Right hindlimb (tissue), 1 donor: Measurements from ENCODE around the gene FIZ1.
"Not testable (repeated sequence)": the region's sequence is repeated elsewhere in the genome, so short reads cannot be mapped to it uniquely, and the experiment has no call there.

Experiments
- DNase-seq: peaks from one replicate; pipeline ENCODE4 v3.0.0-alpha.2; 2018

Gene FIZ1

GRCh38 chr19:55592391-55593090, 6.8 kb downstream of the FIZ1 start:
- no peak for DNase-seq

GRCh38 chr19:55591555-55591954, 7.8 kb downstream of the FIZ1 start:
- peak; percentile 8 for DNase-seq

GRCh38 chr19:55590617-55591016, 8.7 kb downstream of the FIZ1 start:
- peak; percentile 20 for DNase-seq

- DNase-seq, result peak; percentile 9
These were observed 9.2 kb downstream of the FIZ1 start for GRCh38 chr19:55590109-55590508.

- no peak for DNase-seq
These were observed 10.6 kb downstream of the FIZ1 start for GRCh38 chr19:55588738-55589137.

- peak; percentile 95 for DNase-seq
These were observed 12.2 kb downstream of the FIZ1 start for GRCh38 chr19:55586976-55587668.

- peak; percentile 94 for DNase-seq
These were observed 13.5 kb downstream of the FIZ1 start for GRCh38 chr19:55585658-55586339.

GRCh38 chr19:55584871-55585270, 14.4 kb downstream of the FIZ1 start:
- DNase-seq, result no peak

GRCh38 chr19:55583897-55584296, 15.4 kb downstream of the FIZ1 start:
- DNase-seq, result not testable (repeated sequence)

GRCh38 chr19:55582284-55582683, 17.0 kb downstream of the FIZ1 start:
- not testable (repeated sequence) for DNase-seq

GRCh38 chr19:55581823-55582223, 17.5 kb downstream of the FIZ1 start:
- no peak for DNase-seq

- peak; percentile 12 for DNase-seq
These were observed 18.0 kb downstream of the FIZ1 start for GRCh38 chr19:55581145-55581822.

- DNase-seq, result peak; percentile 93
These were observed 18.6 kb downstream of the FIZ1 start, which contains the start of gene ZNF579 for GRCh38 chr19:55580628-55581144. TSS of gene ZNF579 (minus strand) at chr19:55580848. CDS start at chr19:55579639, 1,209 bp downstream.

- peak; percentile 70 for DNase-seq
These were observed 19.3 kb downstream of the FIZ1 start for GRCh38 chr19:55579766-55580621.

GRCh38 chr19:55578761-55579747, 20.3 kb downstream of the FIZ1 start:
- DNase-seq, result no peak

GRCh38 chr19:55578031-55578760, 21.1 kb downstream of the FIZ1 start:
- DNase-seq, result no peak

- DNase-seq, result no peak
These were observed 22.6 kb downstream of the FIZ1 start for GRCh38 chr19:55576746-55577145.

- DNase-seq, result not testable (repeated sequence)
These were observed 25.4 kb downstream of the FIZ1 start for GRCh38 chr19:55573929-55574328.

- DNase-seq, result not testable (repeated sequence)
These were observed 29.8 kb downstream of the FIZ1 start for GRCh38 chr19:55569477-55569876.
